ENCODE data around the gene ALDH1A3.
A peak's percentile ranks its signal among the peaks of the same experiment; 100 is the strongest.

Gene ALDH1A3

DNA sequence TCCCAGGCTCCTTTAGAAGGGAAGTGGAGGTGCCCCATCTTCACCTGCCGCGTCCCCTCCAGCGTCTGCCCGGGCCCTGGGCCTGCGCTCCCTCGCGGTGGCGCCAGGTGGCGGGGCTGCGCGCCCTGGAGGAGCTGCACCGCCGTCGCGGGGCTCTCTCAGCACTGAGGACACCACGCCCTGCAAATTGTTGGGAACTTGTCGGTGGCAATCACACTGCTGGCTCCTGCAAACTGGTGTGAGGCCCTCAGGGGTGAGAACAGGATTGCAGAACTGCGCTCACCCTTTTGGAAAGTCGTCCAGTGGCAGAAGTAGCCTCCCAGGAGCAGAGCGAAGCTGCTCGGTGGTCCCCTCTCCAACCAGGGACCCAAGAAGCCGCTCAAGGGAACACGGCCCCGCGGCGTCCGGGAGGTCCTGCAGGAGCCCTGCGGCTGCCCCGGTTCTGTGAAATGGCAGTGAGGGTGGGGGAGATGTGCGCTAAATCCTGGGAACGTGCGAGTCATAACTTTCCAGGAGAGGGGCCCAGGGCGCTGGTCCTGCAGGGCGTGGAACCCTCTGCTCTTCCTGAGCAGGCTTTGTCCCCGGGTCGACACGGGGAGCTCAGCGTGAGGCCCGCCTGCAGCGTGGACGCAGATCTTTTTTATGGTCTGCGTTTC, 38.5 kb downstream of the ALDH1A3 start:
- no peaks in the 10 kb centered on the region for H3K9me3 ChIP-seq
- peak overlapping the region; percentile 82 for H3K27ac ChIP-seq
- no peaks in the 10 kb centered on the region for H3K36me3 ChIP-seq
- peak overlapping the region; percentile 81 to 98 for H3K4me3 ChIP-seq (ENCODE audit: low read depth in 1 of 2, low read length in 1 of 2)
- H3K27me3 ChIP-seq = no peaks in the 10 kb centered on the region
- peak; percentile 99 for TF ChIP-seq CTCF (IDR thresholded peaks at IDR 0.05)
- peaks cover 49 to 62% of the 10 kb centered on the region in 2 experiments for H3K4me1 ChIP-seq (ENCODE audit: control insufficient read depth in 1 of 2, insufficient read depth in 1 of 2, low read depth in 1 of 2, low read length in 1 of 2)

DNA sequence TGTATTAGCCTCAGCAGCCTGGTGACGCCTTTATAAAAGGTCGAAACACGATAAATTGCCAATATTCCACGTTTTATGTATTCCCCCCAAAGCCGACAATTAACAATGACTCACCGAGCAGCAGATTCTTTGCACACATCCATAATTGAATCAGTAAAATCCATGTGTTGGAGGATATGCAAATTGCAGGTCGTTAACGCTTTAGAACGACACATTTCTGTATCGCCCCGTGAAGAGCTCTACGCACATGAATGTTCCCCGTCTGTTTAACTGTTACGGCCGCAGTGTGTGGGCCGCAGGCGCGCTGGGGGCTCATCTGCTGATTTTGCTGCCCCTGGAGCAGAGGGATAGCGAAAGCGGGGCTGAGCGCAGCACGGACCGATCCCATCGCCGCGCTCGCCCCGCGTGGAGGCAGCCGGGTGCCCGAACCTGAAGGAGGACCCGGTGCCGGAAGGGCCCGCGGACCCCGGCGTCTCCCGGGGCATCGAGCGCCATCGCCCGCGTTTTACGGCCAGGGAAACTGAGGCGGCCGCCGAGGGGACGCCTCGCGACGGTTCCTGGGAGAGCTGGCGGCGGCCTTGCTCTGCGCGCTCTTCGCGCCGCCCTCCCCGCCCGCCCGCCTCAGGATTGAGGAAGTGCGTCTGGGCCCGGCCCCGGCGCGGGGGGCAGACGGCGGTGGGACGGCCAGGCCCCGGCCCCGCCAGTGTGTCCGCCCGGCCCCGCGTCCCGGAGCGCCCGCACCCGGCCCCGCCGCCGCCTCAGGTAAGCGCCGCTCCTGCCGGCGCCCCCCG, 39.3 kb downstream of the ALDH1A3 start, which contains the start of gene LRRK1:
LRRK1 (plus strand) TSS at position 668 of the 791 bp plus-strand sequence. CDS start 5,276 bp downstream, outside the sequence.
- H3K27ac ChIP-seq = peak within 1 kb of the TSS; percentile 82
- no peak for TF ChIP-seq CTCF (IDR thresholded peaks at IDR 0.05)
- H3K4me1 ChIP-seq (ENCODE audit: control insufficient read depth in 1 of 2, insufficient read depth in 1 of 2, low read depth in 1 of 2, low read length in 1 of 2) = peaks cover 53 to 65% of the 10 kb centered on the region in 2 experiments
- no peaks in the 10 kb centered on the region for H3K36me3 ChIP-seq
- H3K4me3 ChIP-seq (ENCODE audit: low read depth in 1 of 2, low read length in 1 of 2) = peak within 1 kb of the TSS; percentile 81 to 98
- no peaks in the 10 kb centered on the region for H3K27me3 ChIP-seq
- no peaks in the 10 kb centered on the region for H3K9me3 ChIP-seq

DNA sequence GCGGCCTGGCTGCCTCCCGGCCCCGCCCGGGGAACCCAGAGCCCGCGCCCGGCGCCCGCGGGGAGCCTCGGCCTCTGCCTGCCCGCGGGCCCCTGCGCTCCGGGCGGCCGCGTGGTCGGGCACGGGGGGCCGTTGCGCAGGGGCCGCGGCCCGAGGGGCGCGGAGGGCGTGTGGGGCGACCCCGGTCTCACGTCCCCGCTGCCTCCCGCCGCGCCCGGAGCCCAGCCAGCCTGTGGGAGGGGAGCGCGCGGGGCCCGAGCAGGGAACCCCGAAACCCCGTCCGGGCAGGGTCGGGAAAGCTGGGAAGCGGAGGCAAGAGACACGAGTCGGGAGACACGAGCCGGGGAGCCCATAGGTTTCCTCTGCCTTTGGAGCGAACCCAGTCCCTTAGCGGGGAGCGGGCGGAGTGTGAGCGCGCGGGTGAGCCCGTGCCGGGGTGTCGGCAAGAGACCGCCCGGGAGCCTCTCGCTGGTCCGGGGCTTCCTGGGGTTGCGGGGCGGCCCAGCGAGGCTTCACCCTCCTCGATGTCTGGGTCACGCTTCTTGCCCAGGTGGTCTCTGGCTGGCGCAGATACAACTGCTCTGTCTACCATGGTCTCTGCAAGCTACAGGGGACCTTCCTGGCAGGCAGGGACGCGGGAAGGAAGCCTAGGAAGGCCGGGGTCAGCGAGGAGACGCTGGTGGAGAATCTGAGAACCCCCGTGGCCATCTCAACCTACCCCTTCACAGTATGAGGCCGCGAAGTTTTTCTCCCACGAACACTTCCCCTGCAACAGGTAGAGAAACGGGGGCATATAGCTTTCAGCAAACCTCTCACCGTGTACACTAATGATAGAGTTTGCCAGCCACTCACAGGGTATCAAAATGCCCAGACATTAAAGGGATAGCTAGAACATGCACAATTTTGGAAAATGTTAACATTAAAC, 40.1 kb downstream of the ALDH1A3 start:
- peaks cover 5% of the 10 kb centered on the region for H3K36me3 ChIP-seq
- peak overlapping the region; percentile 82 for H3K27ac ChIP-seq
- H3K27me3 ChIP-seq = no peaks in the 10 kb centered on the region
- peak overlapping the region; percentile 78 to 98 for H3K4me3 ChIP-seq (ENCODE audit: low read depth in 1 of 2, low read length in 1 of 2)
- no peaks in the 10 kb centered on the region for H3K9me3 ChIP-seq
- H3K4me1 ChIP-seq (ENCODE audit: control insufficient read depth in 1 of 2, insufficient read depth in 1 of 2, low read depth in 1 of 2, low read length in 1 of 2) = peaks cover 53 to 65% of the 10 kb centered on the region in 2 experiments
- no peak for TF ChIP-seq CTCF (IDR thresholded peaks at IDR 0.05)

GRCh38 chr15:100920516-100921135, 41.0 kb downstream of the ALDH1A3 start:
- Histone ChIP-seq H3K4me3 (ENCODE audit: low read depth in 1 of 2, low read length in 1 of 2) (peak overlapping the region; percentile 78 to 98), H3K36me3 (peaks cover 13% of the 10 kb centered on the region), H3K27me3 (no peaks in the 10 kb centered on the region), H3K27ac (peak overlapping the region; percentile 82), H3K4me1 (ENCODE audit: control insufficient read depth in 1 of 2, insufficient read depth in 1 of 2, low read depth in 1 of 2, low read length in 1 of 2) (peaks cover 53 to 65% of the 10 kb centered on the region in 2 experiments), H3K9me3 (no peaks in the 10 kb centered on the region)
- TF ChIP-seq CTCF (IDR thresholded peaks at IDR 0.05) = no peak
